H9 (cell line): ENCODE results near the gene RARA. TPM values are rescaled to one million over a fixed set of nuclear protein-coding genes. Genes with fewer than 3 reads are reported as not detected.
"Not testable (repeated sequence)": the region's sequence is repeated elsewhere in the genome, so short reads cannot be mapped to it uniquely, and the experiment has no call there.

ENCODE experiments used
- DNase-seq: peaks from one replicate; pipeline ENCODE4 v3.0.0-alpha.2; 2017
- H2AFZ ChIP-seq: one replicate; pipeline ENCODE4 v1.6.1; 2013; ENCODE audit warnings: mild to moderate bottlenecking, low read length, control low read depth, moderate library complexity
- H2AK5ac ChIP-seq: 2 replicates; pipeline ENCODE4 v1.6.1; 2013; ENCODE audit warnings: low read length, control low read depth, mixed read lengths; ENCODE audit not compliant: insufficient read length
- H2BK120ac ChIP-seq: one replicate; pipeline ENCODE4 v1.6.1; 2013; ENCODE audit warnings: low read depth, mild to moderate bottlenecking, low read length, control low read depth, inconsistent platforms; ENCODE audit not compliant: poor library complexity, severe bottlenecking
- H2BK12ac ChIP-seq: 2 replicates; pipeline ENCODE4 v1.6.1; 2013; ENCODE audit warnings: low read length, control low read depth, mixed read lengths, low read depth; ENCODE audit not compliant: insufficient read length
- H2BK15ac ChIP-seq: 2 replicates; pipeline ENCODE4 v1.6.1; 2013; ENCODE audit warnings: low read depth, low read length, control low read depth
- H2BK20ac ChIP-seq: one replicate; pipeline ENCODE4 v1.6.1; 2013; ENCODE audit warnings: low read depth, mild to moderate bottlenecking, low read length, control low read depth, inconsistent platforms; ENCODE audit not compliant: poor library complexity, severe bottlenecking
- H2BK5ac ChIP-seq: 2 replicates; pipeline ENCODE4 v1.6.1; 2013; ENCODE audit warnings: low read length, control low read depth, mixed read lengths; ENCODE audit not compliant: insufficient read length
- H3K14ac ChIP-seq: 2 replicates; pipeline ENCODE4 v1.6.1; 2013; ENCODE audit warnings: low read length, control low read depth; ENCODE audit not compliant: insufficient read depth
- H3K18ac ChIP-seq: 2 replicates; pipeline ENCODE4 v1.6.1; 2013; ENCODE audit warnings: low read depth, mild to moderate bottlenecking, mixed read lengths, low read length, control low read depth; ENCODE audit not compliant: insufficient read length
- H3K23ac ChIP-seq: 2 replicates; pipeline ENCODE4 v1.6.1; 2013; ENCODE audit warnings: low read length, control low read depth, mixed read lengths, low read depth; ENCODE audit not compliant: insufficient read length
- H3K23me2 ChIP-seq: 2 replicates; pipeline ENCODE4 v1.6.1; 2013; ENCODE audit warnings: low read depth, mild to moderate bottlenecking, mixed read lengths, low read length, control low read depth; ENCODE audit not compliant: insufficient read length, poor library complexity, severe bottlenecking
- H3K27ac ChIP-seq: 2 replicates; pipeline ENCODE4 v1.5.1; 2013; ENCODE audit warnings: low read length, control low read depth, mixed read lengths, low read depth; ENCODE audit not compliant: insufficient read length
- H3K27me3 ChIP-seq: 2 replicates; pipeline ENCODE4 v1.6.1; 2013; ENCODE audit warnings: low read length, control low read depth, inconsistent platforms; ENCODE audit not compliant: insufficient read depth
- H3K4ac ChIP-seq: 2 replicates; pipeline ENCODE4 v1.6.1; 2013; ENCODE audit warnings: low read depth, mild to moderate bottlenecking, control low read depth, inconsistent platforms, low read length, moderate library complexity
- H3K4me1 ChIP-seq: 2 replicates; pipeline ENCODE4 v1.6.1; 2013; ENCODE audit warnings: low read length, control low read depth, inconsistent platforms; ENCODE audit not compliant: insufficient read depth
- H3K4me2 ChIP-seq: 2 replicates; pipeline ENCODE4 v1.6.1; 2013; ENCODE audit warnings: low read length, control low read depth, mixed read lengths; ENCODE audit not compliant: insufficient read length, insufficient read depth
- H3K56ac ChIP-seq: 2 replicates; pipeline ENCODE4 v1.6.1; 2013; ENCODE audit warnings: low read depth, mild to moderate bottlenecking, mixed read lengths, low read length, control low read depth; ENCODE audit not compliant: insufficient read length
- H3K79me1 ChIP-seq: 2 replicates; pipeline ENCODE4 v1.6.1; 2013; ENCODE audit warnings: low read depth, mild to moderate bottlenecking, moderate library complexity, low read length, control low read depth, inconsistent platforms; ENCODE audit not compliant: insufficient read depth, poor library complexity, severe bottlenecking
- H3K79me2 ChIP-seq: 2 replicates; pipeline ENCODE4 v1.6.1; 2013; ENCODE audit warnings: low read length, control low read depth, inconsistent platforms; ENCODE audit not compliant: insufficient read depth
- H3K9ac ChIP-seq: 2 replicates; pipeline ENCODE4 v1.6.1; 2013; ENCODE audit warnings: low read length, control low read depth, mixed read lengths; ENCODE audit not compliant: insufficient read length; ENCODE audit errors: extremely low read depth
- H3K9me3 ChIP-seq: one replicate; pipeline ENCODE4 v1.6.1; 2013; ENCODE audit warnings: low read depth, low read length, inconsistent platforms; ENCODE audit not compliant: control insufficient read depth
- H3T11ph ChIP-seq: one replicate; pipeline ENCODE4 v1.6.1; 2013; ENCODE audit warnings: mild to moderate bottlenecking, low read length, control low read depth, inconsistent platforms
- H4K20me1 ChIP-seq: one replicate; pipeline ENCODE4 v1.6.1; 2013; ENCODE audit not compliant: control insufficient read depth, insufficient read length, insufficient read depth
- H4K5ac ChIP-seq: 2 replicates; pipeline ENCODE4 v1.6.1; 2013; ENCODE audit warnings: low read depth, mild to moderate bottlenecking, mixed read lengths, low read length, control low read depth; ENCODE audit not compliant: insufficient read length
- H4K8ac ChIP-seq: replicated peaks from 2 replicates; pipeline ENCODE4 v1.6.1; 2013; ENCODE audit warnings: low read length, control low read depth, mixed read lengths, low read depth; ENCODE audit not compliant: insufficient read length
- H4K91ac ChIP-seq: 2 replicates; pipeline ENCODE4 v1.6.1; 2013; ENCODE audit warnings: low read depth, mild to moderate bottlenecking, moderate library complexity, mixed read lengths, low read length, control low read depth; ENCODE audit not compliant: insufficient read length
- H3K27ac Mint-ChIP-seq, 3 experiments: 2 replicates in 2 of 3; 3 replicates in 1 of 3; pipeline ENCODE4 v1.8.0; 2020 to 2021; ENCODE audit warnings: mixed read lengths in 3 of 3, mild to moderate bottlenecking in 1 of 3, moderate library complexity in 1 of 3
- H3K27me3 Mint-ChIP-seq: 2 replicates; pipeline ENCODE4 v1.8.0; 2021; ENCODE audit warnings: low read depth, mild to moderate bottlenecking, moderate library complexity, mixed read lengths
- H3K36me3 Mint-ChIP-seq, 3 experiments: 2 replicates in 2 of 3; 3 replicates in 1 of 3; pipeline ENCODE4 v1.8.0; 2020 to 2021; ENCODE audit warnings: low read depth in 3 of 3, mixed read lengths in 3 of 3; ENCODE audit not compliant: insufficient read depth in 1 of 3
- H3K4me1 Mint-ChIP-seq, 2 experiments: 2 replicates each; pipeline ENCODE4 v1.8.0; 2020; ENCODE audit warnings: mixed read lengths in 2 of 2
- H3K4me3 Mint-ChIP-seq, 2 experiments: 2 replicates in 1 of 2; 3 replicates in 1 of 2; pipeline ENCODE4 v1.8.0; 2020 to 2021; ENCODE audit warnings: mild to moderate bottlenecking in 2 of 2, mixed read lengths in 2 of 2, moderate library complexity in 1 of 2
- H3K9me3 Mint-ChIP-seq, 2 experiments: 2 replicates in 1 of 2; 3 replicates in 1 of 2; pipeline ENCODE4 v1.8.0; 2020; ENCODE audit warnings: mild to moderate bottlenecking in 2 of 2, mixed read lengths in 2 of 2, moderate library complexity in 1 of 2
- CTCF ChIP-seq: fragments of 200-600 bp; sonication (generic); conservative IDR thresholded peaks from 3 replicates; pipeline ENCODE4 v1.8.0; 2021; ENCODE audit warnings: antibody characterized with exemption, mild to moderate bottlenecking
- WGBS: extraction: QIAGEN DNeasy Blood & Tissue Kit; methylation state at CpG from one replicate; pipeline ENCODE4 v1.1.7; 2013; ENCODE audit warnings: missing lambda C conversion rate, low lambda C conversion rate, mixed read lengths; ENCODE audit not compliant: insufficient read length; ENCODE audit errors: extremely low coverage; 5-methylcytosine and 5-hydroxymethylcytosine counted together
- total RNA-seq: library from RNA; stranded (reverse); gene quantifications from 2 replicates; pipeline ENCODE4 v1.2.1, GENCODE V29; 2021

The RARA gene
- total RNA-seq, 1 experiment from 2014 or later, result 17.6 TPM

DNA sequence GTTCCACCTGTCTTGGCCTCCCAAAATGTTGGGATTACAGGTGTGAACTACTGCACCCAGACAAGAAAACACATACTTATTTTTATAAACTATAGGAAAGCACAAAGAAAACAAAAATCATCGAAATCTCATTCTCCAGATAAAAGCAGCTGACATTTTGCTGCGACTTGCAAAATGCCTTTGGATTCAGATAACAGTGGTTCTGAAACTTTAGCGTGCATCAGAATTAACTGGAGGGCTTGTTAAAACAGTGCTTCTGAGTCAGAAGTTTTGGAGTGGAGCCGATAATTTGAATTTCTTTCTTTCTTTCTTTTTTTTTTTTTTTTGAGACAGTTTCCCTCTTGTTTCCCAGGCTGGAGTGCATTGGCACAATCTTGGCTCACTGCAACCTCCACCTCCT lies 73.3 kb downstream of the RARA start:
- H3K27ac ChIP-seq, result no peak overlapping the region

DNA sequence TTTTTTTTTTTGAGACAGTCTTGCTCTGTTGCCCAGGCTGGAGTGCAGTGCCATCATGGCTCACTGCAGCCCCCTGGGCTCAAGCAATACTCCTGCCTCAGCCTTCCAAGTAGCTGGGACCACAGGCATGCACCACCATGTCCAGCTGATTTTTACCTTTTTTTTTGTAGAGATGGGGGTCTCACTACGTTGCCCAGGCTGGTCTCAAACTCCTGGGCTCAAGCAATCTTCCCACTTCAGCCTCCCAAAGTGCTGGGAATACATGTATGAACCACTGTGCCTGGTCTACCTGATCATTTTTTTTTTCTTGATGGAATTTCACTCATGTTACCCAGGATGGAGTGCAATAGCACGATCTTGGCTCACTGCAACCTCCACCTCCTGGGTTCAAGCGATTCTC lies 77.6 kb downstream of the RARA start:
- no CpG with 5 or more reads among the region's 3 CpGs for WGBS

More for the DNA sequence above, 73.3 kb downstream of the RARA start:
- no peak overlapping the region for H3T11ph ChIP-seq
- no peak overlapping the region for H4K8ac ChIP-seq
- Mint-ChIP-seq H3K27me3 (no peaks in the 10 kb centered on the region; the same call in 1 of the 2 replicates), H3K27ac (peak overlapping the region in 1 of 3 experiments; percentile 87; a peak in 1 of 7 replicates), H3K36me3 (peaks cover 0 to 13% (median 2%) of the 10 kb centered on the region in 3 experiments; a peak in 3 of 7 replicates), H3K9me3 (no peaks in the 10 kb centered on the region), H3K4me1 (no peaks in the 10 kb centered on the region), H3K4me3 (no peak overlapping the region)
- H3K9me3 ChIP-seq, result no peaks in the 10 kb centered on the region
- no peak overlapping the region for H3K23ac ChIP-seq
- H2BK15ac ChIP-seq, result no peak overlapping the region
- no peaks in the 10 kb centered on the region for H3K79me1 ChIP-seq
- H2BK20ac ChIP-seq, result no peak overlapping the region
- no peak overlapping the region for H3K4ac ChIP-seq
- no peak for DNase-seq
- H3K23me2 ChIP-seq, result no peaks in the 10 kb centered on the region
- H3K14ac ChIP-seq, result no peak overlapping the region
- H3K9ac ChIP-seq, result no peak overlapping the region
- no peak overlapping the region for H3K56ac ChIP-seq
- H3K27me3 ChIP-seq, result no peaks in the 10 kb centered on the region
- H4K20me1 ChIP-seq, result no peaks in the 10 kb centered on the region
- H4K5ac ChIP-seq, result no peak overlapping the region
- H3K4me2 ChIP-seq, result no peak overlapping the region
- no peak overlapping the region for H4K91ac ChIP-seq
- no peaks in the 10 kb centered on the region for H3K79me2 ChIP-seq
- no peak overlapping the region for H3K18ac ChIP-seq
- H2AK5ac ChIP-seq, result no peak overlapping the region
- H3K4me1 ChIP-seq, result no peaks in the 10 kb centered on the region
- WGBS, result no CpG with 5 or more reads among the region's 4 CpGs
- H2BK12ac ChIP-seq, result no peak overlapping the region
- H2BK5ac ChIP-seq, result no peak overlapping the region
- no peak overlapping the region for H2AFZ ChIP-seq
- TF ChIP-seq CTCF, result no peak
- H2BK120ac ChIP-seq, result no peak overlapping the region

More for the DNA sequence above, 77.6 kb downstream of the RARA start:
- H3K23me2 ChIP-seq, H3K18ac ChIP-seq, H2BK12ac ChIP-seq, H3K4me2 ChIP-seq, H3K79me2 ChIP-seq, H3K27ac ChIP-seq, H2AK5ac ChIP-seq, H2AFZ ChIP-seq, H3K9ac ChIP-seq, H4K91ac ChIP-seq, H3K4ac ChIP-seq, H3K27me3 ChIP-seq, H2BK15ac ChIP-seq, H3K56ac ChIP-seq, H3K9me3 Mint-ChIP-seq, H3K23ac ChIP-seq, H3K14ac ChIP-seq, H2BK120ac ChIP-seq, H4K5ac ChIP-seq, H3K4me1 Mint-ChIP-seq, H2BK20ac ChIP-seq, H3K4me1 ChIP-seq, H3K27me3 Mint-ChIP-seq, H3T11ph ChIP-seq, H3K4me3 Mint-ChIP-seq, H3K9me3 ChIP-seq, H2BK5ac ChIP-seq, H4K20me1 ChIP-seq, H3K79me1 ChIP-seq, H4K8ac ChIP-seq, DNase-seq: not testable (repeated sequence)
- peaks cover 28 to 56% (median 43%) of the 10 kb centered on the region in 3 experiments; a peak in 6 of 7 replicates for H3K36me3 Mint-ChIP-seq
- 0 out of 7 replicates have a peak overlapping the region, but pooled peaks of 1 of the 3 experiments have one; percentile 40 for H3K27ac Mint-ChIP-seq
